RPMI7951 (cell line): ENCODE measurements around the gene TAP1. TPM values are rescaled to one million over a fixed set of nuclear protein-coding genes. Genes with fewer than 3 reads are reported as not detected.
A peak's percentile ranks its signal among the peaks of the same experiment; 100 is the strongest.
"Not testable (repeated sequence)": the region's sequence is repeated elsewhere in the genome, so short reads cannot be mapped to it uniquely, and the experiment has no call there.

ENCODE experiments used
- DNase-seq: peaks from one replicate; pipeline ENCODE4 v3.0.0-alpha.2; 2012; ENCODE audit warnings: low read depth
- total RNA-seq: library from RNA; depleted of rRNA; stranded (reverse); fragments of >200 nt; shearing (Covaris generic); gene quantifications from 2 replicates; pipeline ENCODE4 v1.2.3, GENCODE V29; 2014; rRNA removed

The TAP1 gene, protein sequence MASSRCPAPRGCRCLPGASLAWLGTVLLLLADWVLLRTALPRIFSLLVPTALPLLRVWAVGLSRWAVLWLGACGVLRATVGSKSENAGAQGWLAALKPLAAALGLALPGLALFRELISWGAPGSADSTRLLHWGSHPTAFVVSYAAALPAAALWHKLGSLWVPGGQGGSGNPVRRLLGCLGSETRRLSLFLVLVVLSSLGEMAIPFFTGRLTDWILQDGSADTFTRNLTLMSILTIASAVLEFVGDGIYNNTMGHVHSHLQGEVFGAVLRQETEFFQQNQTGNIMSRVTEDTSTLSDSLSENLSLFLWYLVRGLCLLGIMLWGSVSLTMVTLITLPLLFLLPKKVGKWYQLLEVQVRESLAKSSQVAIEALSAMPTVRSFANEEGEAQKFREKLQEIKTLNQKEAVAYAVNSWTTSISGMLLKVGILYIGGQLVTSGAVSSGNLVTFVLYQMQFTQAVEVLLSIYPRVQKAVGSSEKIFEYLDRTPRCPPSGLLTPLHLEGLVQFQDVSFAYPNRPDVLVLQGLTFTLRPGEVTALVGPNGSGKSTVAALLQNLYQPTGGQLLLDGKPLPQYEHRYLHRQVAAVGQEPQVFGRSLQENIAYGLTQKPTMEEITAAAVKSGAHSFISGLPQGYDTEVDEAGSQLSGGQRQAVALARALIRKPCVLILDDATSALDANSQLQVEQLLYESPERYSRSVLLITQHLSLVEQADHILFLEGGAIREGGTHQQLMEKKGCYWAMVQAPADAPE
- 84.7 and 93.7 TPM in 2 replicates for total RNA-seq

DNA sequence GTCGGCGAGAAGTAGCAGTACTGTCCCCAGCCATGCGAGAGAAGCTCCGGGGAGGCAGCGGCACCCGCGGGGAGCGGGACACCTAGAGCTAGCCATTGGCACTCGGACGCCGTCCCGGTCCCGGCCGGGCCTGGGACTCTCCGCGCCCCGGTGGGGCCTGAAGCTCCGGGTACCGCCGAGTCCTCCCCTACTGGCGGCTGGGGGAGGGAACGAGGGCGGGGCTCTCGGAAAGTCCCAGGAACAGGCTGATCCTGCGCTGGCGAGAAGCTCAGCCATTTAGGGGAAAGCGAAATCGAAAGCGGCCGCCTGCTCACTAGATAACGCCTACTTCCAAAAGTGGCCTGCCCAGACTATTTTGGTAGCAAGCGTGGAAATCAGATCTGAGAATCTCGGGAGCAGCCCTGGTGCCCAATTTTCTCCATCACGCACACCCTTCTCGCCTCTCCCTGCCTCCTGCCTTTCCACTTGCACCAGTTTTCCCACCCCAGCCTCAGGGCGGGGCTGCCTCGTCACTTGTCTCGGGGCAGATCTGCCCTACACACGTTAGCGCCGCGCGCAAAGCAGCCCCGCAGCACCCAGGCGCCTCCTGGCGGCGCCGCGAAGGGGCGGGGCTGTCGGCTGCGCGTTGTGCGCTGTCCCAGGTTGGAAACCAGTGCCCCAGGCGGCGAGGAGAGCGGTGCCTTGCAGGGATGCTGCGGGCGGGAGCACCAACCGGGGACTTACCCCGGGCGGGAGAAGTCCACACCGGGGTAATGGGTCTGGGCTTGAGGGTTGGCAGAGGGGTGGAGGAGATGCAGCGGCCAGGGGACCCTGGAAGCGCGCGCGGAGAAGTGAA is at the start of gene TAP1, which contains the start of gene PSMB9:
Gene TAP1, minus strand, starts transcription at position 164 of the 835 bp plus-strand sequence. Its CDS starts 68 bp downstream, at position 96.
Gene PSMB9, plus strand, starts transcription at position 652 of the 835 bp plus-strand sequence. Its CDS starts 38 bp downstream, at position 690.
- peak; percentile 94 for DNase-seq

GRCh38 chr6:32895006-32895345 is 41.5 kb upstream of the TAP1 start:
- DNase-seq, result no peak

- peak; percentile 88 for DNase-seq
These were observed 40.8 kb upstream of the TAP1 start for GRCh38 chr6:32894085-32895005.

GRCh38 chr6:32890831-32891230 is 37.3 kb upstream of the TAP1 start:
- no peak for DNase-seq

- DNase-seq, result no peak
These were observed 36.0 kb upstream of the TAP1 start for GRCh38 chr6:32889533-32889932.

GRCh38 chr6:32888576-32888975 is 35.1 kb upstream of the TAP1 start:
- no peak for DNase-seq

DNA sequence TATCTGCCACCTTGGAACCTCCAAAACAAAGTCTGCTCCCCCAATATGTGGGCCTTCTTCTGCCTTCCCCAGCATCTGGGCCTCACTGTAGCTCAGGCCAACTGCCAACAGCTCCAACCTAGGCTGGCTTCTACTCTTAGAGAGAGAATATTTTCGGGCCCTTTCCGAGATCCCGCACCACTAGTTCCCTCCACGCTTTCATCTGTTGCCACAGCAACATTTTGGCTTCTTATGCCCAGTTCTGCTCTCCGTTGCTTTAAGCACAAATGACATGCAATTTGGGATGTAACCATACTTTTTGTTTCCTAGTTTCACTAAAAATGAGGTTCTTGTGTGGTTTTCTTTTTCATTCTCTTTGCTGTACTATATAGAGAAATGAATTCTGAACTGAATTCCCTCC is 34.1 kb upstream of the TAP1 start:
- DNase-seq, result no peak

- peak; percentile 67 for DNase-seq
These were observed 33.3 kb upstream of the TAP1 start for GRCh38 chr6:32886681-32887383.

DNA sequence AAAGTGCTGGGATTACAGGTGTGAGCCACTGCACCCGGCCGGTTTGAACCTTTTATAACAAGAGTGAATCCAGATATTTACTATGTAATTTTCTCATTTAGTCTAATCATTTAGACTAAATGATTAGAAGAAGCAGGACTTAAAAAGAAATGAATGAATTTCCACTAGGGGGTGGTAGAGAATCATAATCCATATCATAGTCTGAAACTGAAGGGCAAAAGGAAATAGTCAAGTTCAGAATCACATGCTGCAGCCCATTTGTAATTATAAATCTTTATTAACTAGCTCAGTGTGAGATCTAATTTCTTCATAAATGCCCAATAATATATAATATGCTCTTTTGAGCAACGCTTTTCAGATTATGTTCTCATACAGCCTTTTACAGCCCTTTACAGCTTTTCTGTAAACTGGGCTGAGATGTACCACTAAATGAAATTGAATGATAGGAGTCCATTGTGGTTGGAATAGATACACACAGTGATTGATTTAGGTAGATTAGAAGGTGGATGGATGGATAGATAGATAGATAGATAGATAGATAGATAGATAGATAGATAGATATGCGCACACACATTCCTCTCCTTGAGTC is 32.3 kb upstream of the TAP1 start:
- peak; percentile 73 for DNase-seq

GRCh38 chr6:32883789-32884188 is 30.3 kb upstream of the TAP1 start:
- DNase-seq, result peak; percentile 66

DNA sequence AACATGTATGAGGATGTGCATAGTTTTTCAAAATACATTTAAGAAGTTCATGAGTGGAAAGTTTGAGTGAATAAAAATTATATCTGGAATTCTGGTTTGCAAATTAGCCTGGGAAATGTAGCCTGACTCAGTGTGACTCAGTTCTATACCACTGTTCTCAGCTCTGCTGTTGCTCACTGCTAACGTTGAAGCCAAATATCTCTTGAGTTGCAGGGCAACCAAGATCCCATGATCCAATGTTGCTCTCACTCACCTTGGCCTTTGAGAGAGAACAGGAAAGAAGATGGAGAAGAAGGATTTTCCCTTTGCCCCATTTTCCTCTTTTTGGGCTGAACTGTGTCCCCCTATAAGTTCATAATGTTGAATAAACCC is 29.4 kb upstream of the TAP1 start:
- DNase-seq, result peak; percentile 25

- DNase-seq, result not testable (repeated sequence)
These were observed 27.5 kb upstream of the TAP1 start for GRCh38 chr6:32880962-32881361.

DNA sequence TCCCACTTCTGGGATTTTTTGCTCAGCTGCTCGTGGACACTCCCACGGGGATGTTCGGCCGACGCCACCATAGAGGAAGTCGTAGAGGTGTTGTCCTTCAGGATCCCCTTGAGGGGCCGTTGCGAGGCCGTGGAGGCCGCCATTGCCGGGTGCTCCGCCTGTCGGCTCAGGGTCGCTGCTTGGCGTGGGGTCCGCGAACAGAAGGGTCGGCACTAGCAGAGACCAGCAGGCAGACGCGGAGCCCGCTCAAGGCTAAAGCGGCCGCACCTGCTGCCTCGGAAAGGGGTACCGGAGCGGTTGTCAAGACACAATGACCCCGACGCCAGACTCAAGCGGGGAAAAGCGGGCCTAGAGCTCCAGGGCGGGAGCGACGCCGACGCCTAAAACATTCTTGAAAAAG is 26.2 kb upstream of the TAP1 start:
- no peak for DNase-seq

GRCh38 chr6:32876603-32877002 is 23.1 kb upstream of the TAP1 start:
- DNase-seq, result no peak

DNA sequence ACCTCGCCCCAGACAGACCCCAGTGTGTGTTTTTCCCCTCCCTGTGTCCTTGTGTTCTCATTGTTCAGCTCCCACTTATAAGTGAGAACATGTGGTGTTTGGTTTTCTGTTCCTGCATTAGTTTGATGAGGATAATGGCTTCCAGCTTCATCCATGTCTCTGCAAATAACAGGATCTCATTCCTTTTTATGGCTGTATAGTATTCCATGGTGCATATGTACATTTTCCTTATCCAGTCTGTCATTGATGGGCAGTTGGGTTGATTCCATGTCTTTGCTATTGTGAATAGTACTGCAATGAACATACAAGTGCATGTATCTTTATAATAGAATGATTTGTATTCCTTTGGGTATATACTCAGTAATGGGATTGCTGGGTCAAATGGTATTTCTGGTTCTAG is 20.4 kb upstream of the TAP1 start:
- DNase-seq, result not testable (repeated sequence)

- peak; percentile 68 for DNase-seq
These were observed 14.8 kb upstream of the TAP1 start for GRCh38 chr6:32868257-32868788.

DNA sequence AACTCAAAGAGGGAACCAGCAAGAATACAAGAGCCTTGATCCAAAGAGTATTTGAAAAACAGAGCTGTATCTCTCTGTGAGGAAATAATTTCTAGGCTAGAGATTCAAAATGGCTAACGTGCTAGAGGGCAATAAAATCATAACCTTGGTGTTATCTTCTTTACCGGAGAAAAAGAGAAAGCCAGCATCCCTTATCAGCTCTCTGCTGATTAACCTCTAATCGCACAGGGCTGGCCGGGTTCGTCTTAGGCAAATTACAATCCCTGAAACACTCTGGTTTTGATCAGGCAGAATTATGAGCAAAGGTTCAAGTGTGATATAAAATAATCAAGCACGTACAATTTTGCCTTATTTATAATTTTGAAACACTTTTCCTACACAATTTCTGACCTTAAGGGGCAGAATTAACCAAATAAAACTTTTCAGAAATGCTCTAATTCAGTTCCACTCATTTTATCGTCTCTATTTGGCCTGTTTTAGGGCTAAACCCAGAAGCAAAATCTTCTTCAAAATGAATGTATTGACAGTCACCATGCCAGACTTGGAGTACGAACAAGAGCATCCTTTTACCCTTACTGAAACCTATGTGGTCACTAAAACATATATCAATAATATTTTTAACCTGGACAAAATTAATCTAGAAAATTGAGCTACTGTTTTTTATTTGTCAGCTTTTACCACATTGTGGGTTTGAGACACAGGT is 14.2 kb upstream of the TAP1 start:
- no peak for DNase-seq

DNA sequence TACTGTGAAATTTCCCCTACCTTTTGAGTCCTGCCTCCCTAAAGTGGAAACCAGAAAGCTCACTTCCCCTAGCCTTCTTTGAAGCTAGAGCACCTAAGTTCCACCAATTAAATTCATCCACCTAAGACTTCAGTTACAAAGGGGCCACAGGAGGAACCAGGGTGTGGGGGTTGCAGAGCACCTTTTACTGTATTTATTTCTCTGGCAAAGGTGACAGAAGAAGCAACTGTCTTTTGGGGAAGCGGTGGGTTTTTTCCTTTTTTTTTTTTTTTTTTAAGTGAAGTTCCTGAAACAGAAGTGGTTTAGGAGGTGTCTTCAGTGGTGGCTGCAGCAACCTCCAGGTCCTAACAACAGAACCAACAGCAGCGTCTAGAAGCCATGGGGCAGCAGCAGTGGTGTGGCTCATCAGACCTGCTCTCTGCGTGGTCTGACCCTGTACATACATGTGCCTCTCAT is 13.5 kb upstream of the TAP1 start:
- DNase-seq, result no peak
